Measurements from ENCODE around the gene MVB12B.
A peak's percentile ranks its signal among the peaks of the same experiment; 100 is the strongest.

Gene MVB12B

GRCh38 chr9:126457175-126457547 lies 130.5 kb downstream of the MVB12B start:
- Mint-ChIP-seq H3K4me3 (no peak overlapping the region), H3K27ac (ENCODE audit: low read depth) (no peak overlapping the region), H3K9me3 (no peaks in the 10 kb centered on the region), H3K4me1 (peaks cover 22% of the 10 kb centered on the region), H3K27me3 (no peaks in the 10 kb centered on the region), H3K36me3 (ENCODE audit: insufficient read depth) (peaks cover 19% of the 10 kb centered on the region)
- no peak for DNase-seq (ENCODE audit: low spot score in 2 of 2)
- ATAC-seq (replicated peaks; ENCODE audit: extremely low read depth, poor library complexity, severe bottlenecking) = no peak

- Mint-ChIP-seq H3K4me1 (peaks cover 17% of the 10 kb centered on the region), H3K27me3 (no peaks in the 10 kb centered on the region), H3K4me3 (no peak overlapping the region), H3K36me3 (ENCODE audit: insufficient read depth) (peaks cover 19% of the 10 kb centered on the region), H3K9me3 (no peaks in the 10 kb centered on the region), H3K27ac (ENCODE audit: low read depth) (no peak overlapping the region)
- no peak for DNase-seq (ENCODE audit: low spot score in 2 of 2)
- ATAC-seq (replicated peaks; ENCODE audit: extremely low read depth, poor library complexity, severe bottlenecking) = no peak
Observed at GRCh38 chr9:126457890-126458289, 131.3 kb downstream of the MVB12B start.

GRCh38 chr9:126459126-126459525 lies 132.5 kb downstream of the MVB12B start:
- no peak for DNase-seq (ENCODE audit: low spot score in 2 of 2)
- no peaks in the 10 kb centered on the region for H3K27me3 Mint-ChIP-seq
- peaks cover 12% of the 10 kb centered on the region for H3K4me1 Mint-ChIP-seq
- ATAC-seq (replicated peaks; ENCODE audit: extremely low read depth, poor library complexity, severe bottlenecking) = no peak
- H3K9me3 Mint-ChIP-seq = no peaks in the 10 kb centered on the region
- H3K4me3 Mint-ChIP-seq = no peak overlapping the region
- no peak overlapping the region for H3K27ac Mint-ChIP-seq (ENCODE audit: low read depth)
- peaks cover 21% of the 10 kb centered on the region for H3K36me3 Mint-ChIP-seq (ENCODE audit: insufficient read depth)

- Mint-ChIP-seq H3K27ac (ENCODE audit: low read depth) (no peak overlapping the region), H3K4me3 (no peak overlapping the region), H3K27me3 (no peaks in the 10 kb centered on the region), H3K4me1 (peaks cover 13% of the 10 kb centered on the region), H3K36me3 (ENCODE audit: insufficient read depth) (peaks cover 18% of the 10 kb centered on the region), H3K9me3 (no peaks in the 10 kb centered on the region)
- ATAC-seq (replicated peaks; ENCODE audit: extremely low read depth, poor library complexity, severe bottlenecking) (no peak), DNase-seq (ENCODE audit: low spot score in 2 of 2) (no peak)
Observed at GRCh38 chr9:126459546-126459945, 132.9 kb downstream of the MVB12B start.

GRCh38 chr9:126459965-126460843 lies 133.6 kb downstream of the MVB12B start:
- DNase-seq (ENCODE audit: low spot score in 2 of 2) = no peak
- Mint-ChIP-seq H3K36me3 (ENCODE audit: insufficient read depth) (peaks cover 15% of the 10 kb centered on the region), H3K9me3 (no peaks in the 10 kb centered on the region), H3K4me1 (peaks cover 20% of the 10 kb centered on the region), H3K27me3 (no peaks in the 10 kb centered on the region), H3K4me3 (no peak overlapping the region), H3K27ac (ENCODE audit: low read depth) (no peak overlapping the region)
- ATAC-seq (replicated peaks; ENCODE audit: extremely low read depth, poor library complexity, severe bottlenecking) = no peak

- ATAC-seq (replicated peaks; ENCODE audit: extremely low read depth, poor library complexity, severe bottlenecking) = no peak
- Mint-ChIP-seq H3K36me3 (ENCODE audit: insufficient read depth) (peaks cover 11% of the 10 kb centered on the region), H3K27ac (ENCODE audit: low read depth) (no peak overlapping the region), H3K27me3 (no peaks in the 10 kb centered on the region), H3K9me3 (no peaks in the 10 kb centered on the region), H3K4me1 (peaks cover 24% of the 10 kb centered on the region), H3K4me3 (no peak overlapping the region)
- DNase-seq (ENCODE audit: low spot score in 2 of 2) = no peak
Observed at GRCh38 chr9:126461029-126461428, 134.4 kb downstream of the MVB12B start.

- no peak for DNase-seq (ENCODE audit: low spot score in 2 of 2)
- no peak overlapping the region for H3K4me3 Mint-ChIP-seq
- no peaks in the 10 kb centered on the region for H3K27me3 Mint-ChIP-seq
- H3K9me3 Mint-ChIP-seq = no peaks in the 10 kb centered on the region
- peaks cover 10% of the 10 kb centered on the region for H3K36me3 Mint-ChIP-seq (ENCODE audit: insufficient read depth)
- H3K4me1 Mint-ChIP-seq = peaks cover 24% of the 10 kb centered on the region
- H3K27ac Mint-ChIP-seq (ENCODE audit: low read depth) = no peak overlapping the region
- ATAC-seq (replicated peaks; ENCODE audit: extremely low read depth, poor library complexity, severe bottlenecking) = no peak
Observed at GRCh38 chr9:126461608-126462007, 135.0 kb downstream of the MVB12B start.

GRCh38 chr9:126462617-126463016 lies 136.0 kb downstream of the MVB12B start:
- H3K9me3 Mint-ChIP-seq = no peaks in the 10 kb centered on the region
- no peak for ATAC-seq (replicated peaks; ENCODE audit: extremely low read depth, poor library complexity, severe bottlenecking)
- DNase-seq (ENCODE audit: low spot score in 2 of 2) = no peak
- no peaks in the 10 kb centered on the region for H3K27me3 Mint-ChIP-seq
- H3K4me1 Mint-ChIP-seq = peaks cover 31% of the 10 kb centered on the region
- H3K4me3 Mint-ChIP-seq = no peak overlapping the region
- H3K36me3 Mint-ChIP-seq (ENCODE audit: insufficient read depth) = peaks cover 12% of the 10 kb centered on the region
- no peak overlapping the region for H3K27ac Mint-ChIP-seq (ENCODE audit: low read depth)

- Mint-ChIP-seq H3K4me3 (no peak overlapping the region), H3K4me1 (peaks cover 39% of the 10 kb centered on the region), H3K9me3 (no peaks in the 10 kb centered on the region), H3K27me3 (no peaks in the 10 kb centered on the region), H3K27ac (ENCODE audit: low read depth) (peak overlapping the region; percentile 2), H3K36me3 (ENCODE audit: insufficient read depth) (peaks cover 15% of the 10 kb centered on the region)
- no peak for ATAC-seq (replicated peaks; ENCODE audit: extremely low read depth, poor library complexity, severe bottlenecking)
- DNase-seq (ENCODE audit: low spot score in 2 of 2) = no peak
Observed at GRCh38 chr9:126463426-126463825, 136.8 kb downstream of the MVB12B start.

GRCh38 chr9:126464694-126465441 lies 138.2 kb downstream of the MVB12B start:
- H3K27ac Mint-ChIP-seq (ENCODE audit: low read depth) = peak overlapping the region; percentile 19
- no peaks in the 10 kb centered on the region for H3K9me3 Mint-ChIP-seq
- DNase-seq (ENCODE audit: low spot score in 2 of 2) = no peak
- peaks cover 54% of the 10 kb centered on the region for H3K4me1 Mint-ChIP-seq
- peaks cover 15% of the 10 kb centered on the region for H3K36me3 Mint-ChIP-seq (ENCODE audit: insufficient read depth)
- ATAC-seq (replicated peaks; ENCODE audit: extremely low read depth, poor library complexity, severe bottlenecking) = no peak
- no peak overlapping the region for H3K4me3 Mint-ChIP-seq
- no peaks in the 10 kb centered on the region for H3K27me3 Mint-ChIP-seq

- H3K27me3 Mint-ChIP-seq = no peaks in the 10 kb centered on the region
- peaks cover 14% of the 10 kb centered on the region for H3K36me3 Mint-ChIP-seq (ENCODE audit: insufficient read depth)
- no peaks in the 10 kb centered on the region for H3K9me3 Mint-ChIP-seq
- DNase-seq (ENCODE audit: low spot score in 2 of 2) = no peak
- H3K4me1 Mint-ChIP-seq = peaks cover 58% of the 10 kb centered on the region
- H3K27ac Mint-ChIP-seq (ENCODE audit: low read depth) = no peak overlapping the region
- no peak for ATAC-seq (replicated peaks; ENCODE audit: extremely low read depth, poor library complexity, severe bottlenecking)
- H3K4me3 Mint-ChIP-seq = no peak overlapping the region
Observed at GRCh38 chr9:126465977-126466376, 139.3 kb downstream of the MVB12B start.

- DNase-seq (ENCODE audit: low spot score in 2 of 2) (no peak), ATAC-seq (replicated peaks; ENCODE audit: extremely low read depth, poor library complexity, severe bottlenecking) (no peak)
- H3K9me3 Mint-ChIP-seq = no peaks in the 10 kb centered on the region
- peak overlapping the region; percentile 89 for H3K27ac Mint-ChIP-seq (ENCODE audit: low read depth)
- H3K4me3 Mint-ChIP-seq = no peak overlapping the region
- H3K36me3 Mint-ChIP-seq (ENCODE audit: insufficient read depth) = peaks cover 17% of the 10 kb centered on the region
- H3K27me3 Mint-ChIP-seq = no peaks in the 10 kb centered on the region
- H3K4me1 Mint-ChIP-seq = peaks cover 81% of the 10 kb centered on the region
Observed at GRCh38 chr9:126468141-126468825, 141.7 kb downstream of the MVB12B start.
